ENCODE results near the gene EHMT1. TPM values are rescaled to one million over a fixed set of nuclear protein-coding genes. Genes with fewer than 3 reads are reported as not detected.

The EHMT1 gene
- total and polyA plus RNA-seq, 10 of the 15 experiments (the other 5 are each of a cell fraction or from before 2014, with no cell fraction given) = 2.9 to 100 (median 48.1) TPM

DNA sequence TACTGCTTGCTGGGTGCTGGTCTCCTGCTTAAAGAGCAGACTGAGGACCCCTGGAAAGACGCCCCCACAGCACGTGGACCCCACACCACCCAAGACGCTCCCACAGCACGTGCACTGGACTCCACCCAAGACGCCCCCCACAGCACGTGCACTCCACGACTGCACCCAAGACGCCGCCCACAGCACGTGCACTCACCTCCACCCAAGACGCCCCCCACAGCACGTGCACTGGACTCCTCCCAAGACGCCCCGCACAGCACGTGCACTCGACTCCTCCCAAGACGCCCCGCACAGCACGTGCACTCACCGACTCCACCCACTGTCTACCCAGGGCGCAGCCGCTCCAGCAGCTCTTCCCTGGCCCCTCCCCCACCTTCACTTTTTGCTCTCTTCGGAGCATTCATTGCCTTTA lies 50.5 kb downstream of the EHMT1 start (continued):
- TF ChIP-seq, protein P1, sequence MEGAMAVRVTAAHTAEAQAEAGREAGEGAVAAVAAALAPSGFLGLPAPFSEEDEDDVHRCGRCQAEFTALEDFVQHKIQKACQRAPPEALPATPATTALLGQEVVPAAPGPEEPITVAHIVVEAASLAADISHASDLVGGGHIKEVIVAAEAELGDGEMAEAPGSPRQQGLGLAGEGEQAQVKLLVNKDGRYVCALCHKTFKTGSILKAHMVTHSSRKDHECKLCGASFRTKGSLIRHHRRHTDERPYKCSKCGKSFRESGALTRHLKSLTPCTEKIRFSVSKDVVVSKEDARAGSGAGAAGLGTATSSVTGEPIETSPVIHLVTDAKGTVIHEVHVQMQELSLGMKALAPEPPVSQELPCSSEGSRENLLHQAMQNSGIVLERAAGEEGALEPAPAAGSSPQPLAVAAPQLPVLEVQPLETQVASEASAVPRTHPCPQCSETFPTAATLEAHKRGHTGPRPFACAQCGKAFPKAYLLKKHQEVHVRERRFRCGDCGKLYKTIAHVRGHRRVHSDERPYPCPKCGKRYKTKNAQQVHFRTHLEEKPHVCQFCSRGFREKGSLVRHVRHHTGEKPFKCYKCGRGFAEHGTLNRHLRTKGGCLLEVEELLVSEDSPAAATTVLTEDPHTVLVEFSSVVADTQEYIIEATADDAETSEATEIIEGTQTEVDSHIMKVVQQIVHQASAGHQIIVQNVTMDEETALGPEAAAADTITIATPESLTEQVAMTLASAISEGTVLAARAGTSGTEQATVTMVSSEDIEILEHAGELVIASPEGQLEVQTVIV (IDR thresholded peaks at IDR 0.05; ENCODE audit: borderline replicate concordance, partially characterized antibody) = no peak

DNA sequence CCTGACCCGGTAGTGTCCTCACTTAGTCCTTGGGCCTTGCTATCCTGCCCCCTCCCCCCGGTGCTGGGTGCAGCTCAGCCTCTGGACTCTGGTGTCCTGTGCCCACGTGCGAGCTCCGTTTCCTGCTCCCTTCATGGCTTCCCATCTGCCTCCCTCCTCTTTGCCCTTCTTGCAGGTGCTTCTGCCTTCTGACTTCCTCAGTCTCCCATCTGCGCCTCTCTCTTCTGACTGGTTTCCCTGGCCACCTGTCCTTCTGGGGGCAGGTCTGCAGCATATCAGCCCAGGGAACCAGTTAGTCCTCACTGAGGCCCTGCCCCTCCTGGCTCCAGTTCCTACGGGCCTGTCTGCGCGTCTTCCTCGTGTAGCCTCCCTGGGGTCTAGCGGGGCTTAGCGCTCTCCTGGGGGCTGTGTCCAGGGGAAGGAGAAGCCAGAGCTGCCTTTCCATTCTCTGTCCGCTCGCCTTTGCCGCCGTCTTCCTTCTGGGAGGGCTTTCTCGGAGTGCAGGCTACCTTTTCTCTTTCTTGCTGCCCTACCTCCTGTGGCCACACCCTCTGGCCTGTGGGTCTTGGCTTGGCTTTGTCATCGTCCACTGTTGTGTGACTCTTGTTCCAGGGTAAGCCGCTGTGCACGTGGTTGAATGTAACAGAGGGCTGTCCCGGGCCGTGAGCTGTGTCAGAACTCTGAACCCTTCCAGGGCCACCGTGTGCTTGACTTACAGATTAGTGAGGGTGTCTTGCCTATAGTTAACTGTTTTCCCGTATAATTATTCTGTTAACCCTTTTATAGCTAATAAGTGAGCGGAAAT lies 51.8 kb downstream of the EHMT1 start:
- ATAC-seq (no peak), DNase-seq (ENCODE audit: low read depth, low spot score) (no peak), FAIRE-seq (no peak)
- intact Hi-C loops (cut with micrococcal nuclease; ENCODE audit: unreplicated experiment) = loop anchor here (10.0 kb wide), 2 partner anchors 244 to 354 kb away; no protein-coding TSS in a partner anchor
- Histone ChIP-seq H3K27me3 (replicated peaks in 1 of 2; ENCODE audit: control insufficient read depth in 2 of 2, insufficient read depth in 2 of 2, low read length in 1 of 2) (no peaks in the 10 kb centered on the region), H3K9ac (ENCODE audit: control insufficient read depth, insufficient read depth, low read length) (no peak overlapping the region), H2AFZ (ENCODE audit: control insufficient read depth, low read depth, low read length) (no peak overlapping the region), H3K9me3 (replicated peaks; ENCODE audit: control insufficient read depth, insufficient read depth, low read length) (no peaks in the 10 kb centered on the region), H3K4me3 (no peak overlapping the region), H3K4me1 (ENCODE audit: control insufficient read depth, insufficient read depth, low read length) (peaks cover 29% of the 10 kb centered on the region), H3K79me2 (ENCODE audit: control insufficient read depth, insufficient read depth, low read length) (peaks cover 50% of the 10 kb centered on the region), H4K20me1 (ENCODE audit: control insufficient read depth, insufficient read depth) (0 out of 2 replicates have a peak, but pooled peaks cover 7% of the 10 kb centered on the region), H3K36me3 (ENCODE audit: control insufficient read depth in 2 of 2, insufficient read depth in 2 of 2, low read length in 1 of 2) (peaks cover 4 to 8% of the 10 kb centered on the region in 2 experiments; a peak in 3 of 4 replicates), H3K4me2 (ENCODE audit: control insufficient read depth, insufficient read depth) (no peak overlapping the region), H3K27ac (ENCODE audit: control insufficient read depth, insufficient read depth) (no peak overlapping the region)
- ChIA-PET SMC1A (ENCODE audit: uncharacterized antibody, unreplicated experiment) (interaction anchor here (0.6 to 1.2 kb wide), 6 partner anchors 9 to 199 kb away, joined by 3 to 4 read pairs (median 3); no protein-coding TSS in a partner anchor), RAD21 (ENCODE audit: unreplicated experiment) (interaction anchor here (0.7 to 1.1 kb wide), 3 partner anchors 75 to 106 kb away, joined by 3 to 12 read pairs (median 3); no protein-coding TSS in a partner anchor), POLR2A (no interaction called here), CTCF (interaction anchor here (1.0 to 1.8 kb wide), 4 partner anchors 25 to 431 kb away, joined by 3 to 5 read pairs (median 3); no protein-coding TSS in a partner anchor)
- 93% methylated on average over 25 of the region's 25 CpGs for WGBS (ENCODE audit: insufficient coverage, insufficient replicate concordance, low lambda C conversion rate, missing lambda C conversion rate)
- TF ChIP-seq, protein P2, sequence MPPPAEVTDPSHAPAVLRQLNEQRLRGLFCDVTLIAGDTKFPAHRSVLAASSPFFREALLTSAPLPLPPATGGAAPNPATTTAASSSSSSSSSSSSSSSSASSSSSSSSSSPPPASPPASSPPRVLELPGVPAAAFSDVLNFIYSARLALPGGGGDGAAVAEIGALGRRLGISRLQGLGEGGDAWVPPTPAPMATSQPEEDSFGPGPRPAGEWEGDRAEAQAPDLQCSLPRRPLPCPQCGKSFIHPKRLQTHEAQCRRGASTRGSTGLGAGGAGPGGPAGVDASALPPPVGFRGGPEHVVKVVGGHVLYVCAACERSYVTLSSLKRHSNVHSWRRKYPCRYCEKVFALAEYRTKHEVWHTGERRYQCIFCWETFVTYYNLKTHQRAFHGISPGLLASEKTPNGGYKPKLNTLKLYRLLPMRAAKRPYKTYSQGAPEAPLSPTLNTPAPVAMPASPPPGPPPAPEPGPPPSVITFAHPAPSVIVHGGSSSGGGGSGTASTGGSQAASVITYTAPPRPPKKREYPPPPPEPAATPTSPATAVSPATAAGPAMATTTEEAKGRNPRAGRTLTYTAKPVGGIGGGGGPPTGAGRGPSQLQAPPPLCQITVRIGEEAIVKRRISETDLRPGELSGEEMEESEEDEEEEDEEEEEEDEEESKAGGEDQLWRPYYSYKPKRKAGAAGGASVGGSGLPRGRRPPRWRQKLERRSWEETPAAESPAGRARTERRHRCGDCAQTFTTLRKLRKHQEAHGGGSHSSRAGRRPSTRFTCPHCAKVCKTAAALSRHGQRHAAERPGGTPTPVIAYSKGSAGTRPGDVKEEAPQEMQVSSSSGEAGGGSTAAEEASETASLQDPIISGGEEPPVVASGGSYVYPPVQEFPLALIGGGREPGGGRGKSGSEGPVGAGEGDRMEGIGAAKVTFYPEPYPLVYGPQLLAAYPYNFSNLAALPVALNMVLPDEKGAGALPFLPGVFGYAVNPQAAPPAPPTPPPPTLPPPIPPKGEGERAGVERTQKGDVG (CRISPR knock-in tag; IDR thresholded peaks at IDR 0.05) = no peak
- TF ChIP-seq ZBED1 (IDR thresholded peaks at IDR 0.05; ENCODE audit: borderline replicate concordance) (no peak), WRNIP1 (IDR thresholded peaks at IDR 0.05; ENCODE audit: borderline replicate concordance, low read depth, low read length) (no peak), NFYA (IDR thresholded peaks at IDR 0.05; ENCODE audit: borderline replicate concordance, low read depth, low read length) (no peak), SREBF1 (IDR thresholded peaks at IDR 0.05; ENCODE audit: low read length) (no peak)
- in situ Hi-C loops (cut with MboI) = loop anchor here (10.0 kb wide), 1 partner anchor 444 kb away; no protein-coding TSS in a partner anchor
- BruUV-seq (replicated peaks) = no TSS peak

Data from GM12878 (cell line).